Measurements from ENCODE around the gene OR14C36.

- no peak for TF ChIP-seq TAF1 (conservative IDR thresholded peaks at IDR 0.05)
- TF ChIP-seq, protein P1, sequence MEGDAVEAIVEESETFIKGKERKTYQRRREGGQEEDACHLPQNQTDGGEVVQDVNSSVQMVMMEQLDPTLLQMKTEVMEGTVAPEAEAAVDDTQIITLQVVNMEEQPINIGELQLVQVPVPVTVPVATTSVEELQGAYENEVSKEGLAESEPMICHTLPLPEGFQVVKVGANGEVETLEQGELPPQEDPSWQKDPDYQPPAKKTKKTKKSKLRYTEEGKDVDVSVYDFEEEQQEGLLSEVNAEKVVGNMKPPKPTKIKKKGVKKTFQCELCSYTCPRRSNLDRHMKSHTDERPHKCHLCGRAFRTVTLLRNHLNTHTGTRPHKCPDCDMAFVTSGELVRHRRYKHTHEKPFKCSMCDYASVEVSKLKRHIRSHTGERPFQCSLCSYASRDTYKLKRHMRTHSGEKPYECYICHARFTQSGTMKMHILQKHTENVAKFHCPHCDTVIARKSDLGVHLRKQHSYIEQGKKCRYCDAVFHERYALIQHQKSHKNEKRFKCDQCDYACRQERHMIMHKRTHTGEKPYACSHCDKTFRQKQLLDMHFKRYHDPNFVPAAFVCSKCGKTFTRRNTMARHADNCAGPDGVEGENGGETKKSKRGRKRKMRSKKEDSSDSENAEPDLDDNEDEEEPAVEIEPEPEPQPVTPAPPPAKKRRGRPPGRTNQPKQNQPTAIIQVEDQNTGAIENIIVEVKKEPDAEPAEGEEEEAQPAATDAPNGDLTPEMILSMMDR (IDR thresholded peaks at IDR 0.05; ENCODE audit: low read depth, low read length, missing input control): no peak
- TF ChIP-seq SP1 (IDR thresholded peaks at IDR 0.05): no peak
- no peak for TF ChIP-seq MAX (IDR thresholded peaks at IDR 0.05)
- no peak for TF ChIP-seq JUND (IDR thresholded peaks at IDR 0.05)
- no peak for TF ChIP-seq RAD21 (IDR thresholded peaks at IDR 0.05)
- no peak for TF ChIP-seq REST (IDR thresholded peaks at IDR 0.05)
- TF ChIP-seq FOXA2 (IDR thresholded peaks at IDR 0.05): no peak
- no peak for TF ChIP-seq GABPA (IDR thresholded peaks at IDR 0.05 in 1 of 2, conservative IDR thresholded peaks at IDR 0.05 in 1 of 2)
- no peak for TF ChIP-seq YY1 (IDR thresholded peaks at IDR 0.05)
- no peak for TF ChIP-seq ATF3 (IDR thresholded peaks at IDR 0.05)
- no peak for TF ChIP-seq HNF4A (conservative IDR thresholded peaks at IDR 0.05)
- no peak for TF ChIP-seq NR2F2 (IDR thresholded peaks at IDR 0.05)
- no peak for TF ChIP-seq EGR1 (IDR thresholded peaks at IDR 0.05; ENCODE audit: low read depth in 2 of 2)
Measured at GRCh38 chr1:248375446-248375845, 26.9 kb downstream of the OR14C36 start, which contains the start of gene OR2T6.
